H1 (cell line): ENCODE data around the gene SBF2. TPM values are rescaled to one million over a fixed set of nuclear protein-coding genes. Genes with fewer than 3 reads are reported as not detected.

Experiments
- polyA plus RNA-seq, 7 experiments: library from polyadenylated mRNA; depleted of rRNA in 3 of 7; stranded (reverse) in 5 of 7; unstranded in 2 of 7; fragments of >200 nt in 5 of 7; fragments of 200-250 nt in 2 of 7; gene quantifications; 1 replicate in 5 of 7; 2 replicates in 1 of 7; 4 replicates in 1 of 7; pipeline versions ENCODE4 v1.2.1 to v1.2.3, GENCODE V29; 2011 to 2013; ENCODE audit warnings: missing spikeins in 2 of 7, mixed read lengths in 2 of 7
- small RNA-seq: library from polyadenylated mRNA; stranded (forward); fragments of <200 nt; extraction: miRNeasy Mini kit (QIAGEN cat#:217004); gene quantifications from one replicate; pipeline ENCODE3, GENCODE V24; 2013; ENCODE audit not compliant: insufficient read depth
- total RNA-seq: library from RNA; stranded (reverse); fragmentation: NEBNext Ultra II Directional; extraction: Animal tissue kit (Norgen Biotek cat#: 25700); gene quantifications from 2 replicates; pipeline ENCODE4 v1.2.1, GENCODE V29; 2021

SBF2 gene
- total and polyA plus RNA-seq, 2 of the 8 experiments (the other 6 are each of a cell fraction or from before 2014, with no cell fraction given), result 36.7 to 50.5 TPM

Small RNAs within 50 kb of the gene (small RNA-seq; reads per million reads assigned to genes)
- gene AC080023.2 (not detected), gene RNU7-28P (not detected)

Other genes with a start within 250 kb of the SBF2 start
- gene ADM, start 10.9 kb upstream of the SBF2 start, total RNA-seq, result 92.2 and 94.1 TPM in 2 replicates
- gene ADM, start 10.9 kb upstream of the SBF2 start, polyA plus RNA-seq (2011; rRNA removed), result 95.6 and 169 TPM in 2 replicates
- 5.2 and 6.3 TPM in 2 replicates for gene AMPD3, start 161.0 kb upstream of the SBF2 start, total RNA-seq
- gene AMPD3, start 161.0 kb upstream of the SBF2 start, polyA plus RNA-seq (2011; rRNA removed), result 4.0 and 10.9 TPM in 2 replicates
- gene RNF141, start 247.0 kb upstream of the SBF2 start, total RNA-seq, result 20.9 and 22.8 TPM in 2 replicates
- gene RNF141, start 247.0 kb upstream of the SBF2 start, polyA plus RNA-seq (2011; rRNA removed), result 5.4 and 8.5 TPM in 2 replicates